A673 (cell line): ENCODE measurements around the gene COMMD3. TPM values are rescaled to one million over a fixed set of nuclear protein-coding genes. Genes with fewer than 3 reads are reported as not detected.

Experiments used
- BruUV-seq: library from RNA; stranded (reverse); fragments of 400-500 nt; replicated peaks from 2 replicates; lab custom pipeline; 2021; lab: Mats Ljungman, UMichigan
- CTCF ChIA-PET: fragments of 300-600 bp; sonication (Branson Sonifier 250); formaldehyde crosslinking; loops from one replicate; lab custom pipeline; 2022; ENCODE audit warnings: antibody characterized with exemption; lab: Charles Lee
- POLR2A ChIA-PET: fragments of 300-600 bp; sonication (Branson Sonifier 250); formaldehyde crosslinking; loops from one replicate; lab custom pipeline; 2022; ENCODE audit warnings: antibody characterized with exemption; ENCODE audit not compliant: low non-redundant PET; lab: Charles Lee
- DNase-seq: peaks from one replicate; pipeline ENCODE4 v3.0.0-alpha.2; 2015; ENCODE audit warnings: low spot score
- H3K27ac ChIP-seq: fragments of 200-600 bp; sonication (generic); 2 replicates; pipeline ENCODE4 v1.5.1; 2016; ENCODE audit warnings: mixed run types, low read depth, mild to moderate bottlenecking, mixed read lengths, antibody characterized with exemption, low read length; ENCODE audit not compliant: poor library complexity, severe bottlenecking
- H3K27me3 ChIP-seq: fragments of 200-600 bp; sonication (generic); replicated peaks from 2 replicates; pipeline ENCODE4 v1.6.1; 2017; ENCODE audit warnings: mixed run types, low read depth, mild to moderate bottlenecking, mixed read lengths, antibody characterized with exemption, low read length; ENCODE audit not compliant: insufficient read depth, poor library complexity
- H3K36me3 ChIP-seq: fragments of 200-600 bp; sonication (generic); 2 replicates; pipeline ENCODE4 v1.6.1; 2016; ENCODE audit warnings: mixed run types, mild to moderate bottlenecking, mixed read lengths, antibody characterized with exemption, low read length; ENCODE audit not compliant: insufficient read depth, poor library complexity, severe bottlenecking
- H3K4me1 ChIP-seq: fragments of 200-600 bp; sonication (generic); 2 replicates; pipeline ENCODE4 v1.6.1; 2017; ENCODE audit warnings: mixed run types, mild to moderate bottlenecking, mixed read lengths, antibody characterized with exemption, low read length; ENCODE audit not compliant: insufficient read depth, poor library complexity, severe bottlenecking
- H3K4me3 ChIP-seq: fragments of 200-600 bp; sonication (generic); 2 replicates; pipeline ENCODE4 v1.5.1; 2016; ENCODE audit warnings: low read depth, mixed run types, mild to moderate bottlenecking, mixed read lengths, low read length; ENCODE audit not compliant: poor library complexity, severe bottlenecking
- H3K9me3 ChIP-seq: fragments of 200-600 bp; sonication (generic); 2 replicates; pipeline ENCODE4 v1.6.1; 2016; ENCODE audit warnings: mixed run types, low read depth, mild to moderate bottlenecking, mixed read lengths, antibody characterized with exemption, low read length; ENCODE audit not compliant: poor library complexity, severe bottlenecking
- CTCF ChIP-seq: fragments of 300-800, 200-600 bp; sonication (generic); conservative IDR thresholded peaks from 2 replicates; pipeline ENCODE4 v1.5.1; 2017; ENCODE audit warnings: low read depth, mild to moderate bottlenecking, antibody characterized with exemption, low read length, moderate library complexity, mixed read lengths
- EZH2 ChIP-seq: fragments of 200-600 bp; sonication (generic); IDR thresholded peaks from 2 replicates; pipeline ENCODE4 v1.6.1; 2017; ENCODE audit warnings: borderline replicate concordance, low read depth, mild to moderate bottlenecking, mixed read lengths, antibody characterized with exemption, low read length; ENCODE audit not compliant: poor library complexity, severe bottlenecking
- intact Hi-C: fragments of 100-400 bp; cut with micrococcal nuclease; formaldehyde crosslinking; loops from one replicate; pipeline ENCODE4 v1.10.0; 2022; ENCODE audit not compliant: unreplicated experiment
- total RNA-seq: library from RNA; stranded (reverse); gene quantifications from 2 replicates; pipeline ENCODE4 v1.2.3, GENCODE V29; 2021

COMMD3 gene
- total RNA-seq, 1 experiment from 2014 or later = 72.6 TPM

GRCh38 chr10:22365644-22366434 is 49.7 kb downstream of the COMMD3 start:
- ChIA-PET POLR2A (no interaction called here), CTCF (no interaction called here)
- Histone ChIP-seq H3K4me3 (no peak overlapping the region), H3K4me1 (no peaks in the 10 kb centered on the region), H3K9me3 (no peaks in the 10 kb centered on the region), H3K27me3 (no peaks in the 10 kb centered on the region), H3K27ac (no peak overlapping the region), H3K36me3 (no peaks in the 10 kb centered on the region)
- intact Hi-C loops = no loop called here
- TF ChIP-seq CTCF = no peak
- TF ChIP-seq EZH2 = no peak
- no peak for DNase-seq
- no TSS peak for BruUV-seq

GRCh38 chr10:22366435-22366703 is 50.2 kb downstream of the COMMD3 start:
- ChIA-PET CTCF (no interaction called here), POLR2A (no interaction called here)
- DNase-seq = no peak
- Histone ChIP-seq H3K9me3 (no peaks in the 10 kb centered on the region), H3K36me3 (no peaks in the 10 kb centered on the region), H3K27me3 (no peaks in the 10 kb centered on the region), H3K4me1 (no peaks in the 10 kb centered on the region), H3K27ac (no peak overlapping the region), H3K4me3 (no peak overlapping the region)
- BruUV-seq = no TSS peak
- no peak for TF ChIP-seq EZH2
- intact Hi-C loops = no loop called here

- Histone ChIP-seq H3K27ac (no peak overlapping the region), H3K36me3 (no peaks in the 10 kb centered on the region), H3K4me1 (no peaks in the 10 kb centered on the region), H3K4me3 (no peak overlapping the region), H3K27me3 (no peaks in the 10 kb centered on the region), H3K9me3 (no peaks in the 10 kb centered on the region)
- TF ChIP-seq CTCF = no peak
- no peak for TF ChIP-seq EZH2
- DNase-seq = no peak
- BruUV-seq = no TSS peak
- POLR2A ChIA-PET = no interaction called here
- intact Hi-C loops = no loop called here
- CTCF ChIA-PET = no interaction called here
These were observed 50.6 kb downstream of the COMMD3 start for GRCh38 chr10:22366771-22367170.

- H3K4me1 ChIP-seq = no peaks in the 10 kb centered on the region
- ChIA-PET CTCF (no interaction called here), POLR2A (no interaction called here)
- no TSS peak for BruUV-seq
- DNase-seq = no peak
- no peaks in the 10 kb centered on the region for H3K27me3 ChIP-seq
- H3K4me3 ChIP-seq = no peak overlapping the region
- TF ChIP-seq CTCF = no peak
- no peak for TF ChIP-seq EZH2
- H3K9me3 ChIP-seq = no peaks in the 10 kb centered on the region
- H3K36me3 ChIP-seq = no peaks in the 10 kb centered on the region
- no peak overlapping the region for H3K27ac ChIP-seq
- intact Hi-C loops = no loop called here
These were observed 51.3 kb downstream of the COMMD3 start for GRCh38 chr10:22367471-22367870.
